Caco-2 (cell line): Measurements from ENCODE around the gene MACO1. TPM values are rescaled to one million over a fixed set of nuclear protein-coding genes. Genes with fewer than 3 reads are reported as not detected.
"Not testable (repeated sequence)": the region's sequence is repeated elsewhere in the genome, so short reads cannot be mapped to it uniquely, and the experiment has no call there.

Experiments used
- BruUV-seq: library from RNA; stranded (reverse); fragments of 400-500 nt; replicated peaks from 2 replicates; lab custom pipeline; 2021; lab: Mats Ljungman, UMichigan
- CTCF ChIA-PET: fragments of 300-600 bp; sonication (Branson Sonifier 250); formaldehyde crosslinking; loops from one replicate; lab custom pipeline; 2022; ENCODE audit warnings: antibody characterized with exemption; lab: Charles Lee
- POLR2A ChIA-PET: fragments of 300-600 bp; sonication (Branson Sonifier 250); formaldehyde crosslinking; loops from one replicate; lab custom pipeline; 2022; ENCODE audit warnings: antibody characterized with exemption; lab: Charles Lee
- DNase-seq, 2 experiments: peaks; one replicate each; pipeline versions ENCODE4 v3.0.0 to v3.0.0-alpha.2; 2020 to 2022
- H3K27me3 ChIP-seq: replicated peaks from 2 replicates; pipeline ENCODE4 v1.6.0; 2011; ENCODE audit warnings: low read length; ENCODE audit not compliant: control insufficient read depth, insufficient read depth
- H3K36me3 ChIP-seq: 2 replicates; pipeline ENCODE4 v1.5.1; 2011; ENCODE audit warnings: low read length; ENCODE audit not compliant: control insufficient read depth, insufficient read depth
- H3K4me1 ChIP-seq: fragments of 250-450 bp; sonication (Bioruptor Pico); 2 replicates; pipeline ENCODE4 v1.5.1; 2020; ENCODE audit warnings: mild to moderate bottlenecking
- H3K4me3 ChIP-seq: 2 replicates; pipeline ENCODE4 v1.5.1; 2011; ENCODE audit warnings: low read depth, mild to moderate bottlenecking, control low read depth, low read length
- H3K9me3 ChIP-seq: fragments of 250-450 bp; sonication (Bioruptor Pico); 2 replicates; pipeline ENCODE4 v1.5.1; 2020; ENCODE audit warnings: mild to moderate bottlenecking, moderate library complexity
- H3K27ac Mint-ChIP-seq: one replicate; pipeline ENCODE4 v1.8.0; 2022; ENCODE audit warnings: mixed read lengths; ENCODE audit not compliant: unreplicated experiment
- H3K27me3 Mint-ChIP-seq: one replicate; pipeline ENCODE4 v1.8.0; 2022; ENCODE audit warnings: mixed read lengths; ENCODE audit not compliant: insufficient read depth, unreplicated experiment
- H3K36me3 Mint-ChIP-seq: one replicate; pipeline ENCODE4 v1.8.0; 2022; ENCODE audit warnings: mild to moderate bottlenecking, mixed read lengths; ENCODE audit not compliant: insufficient read depth, unreplicated experiment
- H3K4me1 Mint-ChIP-seq: one replicate; pipeline ENCODE4 v1.8.0; 2022; ENCODE audit warnings: low read depth, mixed read lengths; ENCODE audit not compliant: unreplicated experiment
- H3K4me3 Mint-ChIP-seq: one replicate; pipeline ENCODE4 v1.8.0; 2022; ENCODE audit warnings: mild to moderate bottlenecking, moderate library complexity, mixed read lengths; ENCODE audit not compliant: unreplicated experiment
- H3K9me3 Mint-ChIP-seq: one replicate; pipeline ENCODE4 v1.8.0; 2022; ENCODE audit warnings: mixed read lengths; ENCODE audit not compliant: unreplicated experiment
- intact Hi-C: fragments of 100-400 bp; cut with micrococcal nuclease; formaldehyde crosslinking; loops from one replicate; pipeline ENCODE4 v1.10.0; 2022; ENCODE audit not compliant: unreplicated experiment
- total RNA-seq: library from RNA; stranded (reverse); gene quantifications from 2 replicates; pipeline ENCODE4 v1.2.3, GENCODE V29; 2022

Gene MACO1
- total RNA-seq, 1 experiment from 2014 or later, result 16.8 TPM

- CTCF ChIA-PET, POLR2A ChIA-PET, H3K36me3 ChIP-seq, H3K4me3 Mint-ChIP-seq, BruUV-seq, H3K36me3 Mint-ChIP-seq, H3K4me1 ChIP-seq, DNase-seq, H3K4me1 Mint-ChIP-seq, H3K4me3 ChIP-seq, H3K27me3 ChIP-seq, H3K9me3 ChIP-seq, intact Hi-C loops, H3K9me3 Mint-ChIP-seq, H3K27me3 Mint-ChIP-seq, H3K27ac Mint-ChIP-seq: not testable (repeated sequence)
Observed at GRCh38 chr1:25414578-25414977, 16.1 kb upstream of the MACO1 start.

GRCh38 chr1:25417280-25417679, 13.4 kb upstream of the MACO1 start:
- H3K4me1 ChIP-seq, CTCF ChIA-PET, H3K27me3 ChIP-seq, BruUV-seq, H3K4me3 Mint-ChIP-seq, H3K27me3 Mint-ChIP-seq, H3K27ac Mint-ChIP-seq, H3K4me3 ChIP-seq, POLR2A ChIA-PET, H3K36me3 Mint-ChIP-seq, H3K9me3 ChIP-seq, H3K4me1 Mint-ChIP-seq, DNase-seq, H3K9me3 Mint-ChIP-seq, H3K36me3 ChIP-seq, intact Hi-C loops: not testable (repeated sequence)

- H3K9me3 ChIP-seq, H3K4me3 Mint-ChIP-seq, H3K36me3 Mint-ChIP-seq, CTCF ChIA-PET, H3K4me1 ChIP-seq, H3K27me3 ChIP-seq, H3K4me3 ChIP-seq, POLR2A ChIA-PET, DNase-seq, intact Hi-C loops, H3K9me3 Mint-ChIP-seq, H3K27ac Mint-ChIP-seq, BruUV-seq, H3K4me1 Mint-ChIP-seq, H3K36me3 ChIP-seq, H3K27me3 Mint-ChIP-seq: not testable (repeated sequence)
Observed at GRCh38 chr1:25419339-25419738, 11.4 kb upstream of the MACO1 start.

GRCh38 chr1:25420715-25421114, 10.0 kb upstream of the MACO1 start, which contains the start of gene RHCE:
RHCE (minus strand) TSS chr1:25420825; CDS start chr1:25420786, 39 bp downstream.
- H3K4me3 Mint-ChIP-seq, H3K27me3 ChIP-seq, H3K9me3 ChIP-seq, H3K4me1 ChIP-seq, H3K27ac Mint-ChIP-seq, H3K9me3 Mint-ChIP-seq, BruUV-seq, POLR2A ChIA-PET, H3K27me3 Mint-ChIP-seq, H3K4me1 Mint-ChIP-seq, H3K36me3 Mint-ChIP-seq, CTCF ChIA-PET, H3K4me3 ChIP-seq, DNase-seq, H3K36me3 ChIP-seq, intact Hi-C loops: not testable (repeated sequence)

- POLR2A ChIA-PET, CTCF ChIA-PET, H3K4me3 Mint-ChIP-seq: not testable (repeated sequence)
Observed at GRCh38 chr1:25423206-25423605, 7.5 kb upstream of the MACO1 start.

More at GRCh38 chr1:25423206-25423605, 7.5 kb upstream of the MACO1 start:
- H3K9me3 ChIP-seq, H3K9me3 Mint-ChIP-seq, H3K36me3 ChIP-seq, H3K27me3 ChIP-seq, H3K4me1 ChIP-seq, intact Hi-C loops, H3K27ac Mint-ChIP-seq, BruUV-seq, H3K27me3 Mint-ChIP-seq, DNase-seq, H3K36me3 Mint-ChIP-seq, H3K4me1 Mint-ChIP-seq, H3K4me3 ChIP-seq: not testable (repeated sequence)
